Natural killer cell (primary cell): ENCODE measurements around the gene ANXA1. TPM values are rescaled to one million over a fixed set of nuclear protein-coding genes. Genes with fewer than 3 reads are reported as not detected.

Source experiments
- ATAC-seq, 3 donors: fragments of 150-1000 bp in 2 of 3; fragments of 200-7000 bp in 1 of 3; cut with Tn5 transposase; 1 replicate in 1 of 3; 2 replicates in 2 of 3; pipeline ENCODE4 v1.10.0; 2021; ENCODE audit warnings: mild to moderate bottlenecking in 2 of 3, moderate library complexity in 2 of 3
- DNase-seq, 2 donors: peaks; one replicate each; pipeline versions ENCODE4 v3.0.0 to v3.0.0-alpha.2; 2013 to 2021; ENCODE audit warnings: mixed read lengths in 1 of 2
- H3K27ac ChIP-seq: one replicate; pipeline ENCODE4 v1.5.1; 2013; ENCODE audit warnings: mild to moderate bottlenecking, low read length
- H3K27me3 ChIP-seq: one replicate; pipeline ENCODE4 v1.6.1; 2013; ENCODE audit warnings: low read length; ENCODE audit not compliant: control insufficient read depth, insufficient read depth
- H3K36me3 ChIP-seq: one replicate; pipeline ENCODE4 v1.6.1; 2013; ENCODE audit warnings: low read length; ENCODE audit not compliant: control insufficient read depth, insufficient read depth
- H3K4me1 ChIP-seq: one replicate; pipeline ENCODE4 v1.6.1; 2013; ENCODE audit warnings: low read length; ENCODE audit not compliant: control insufficient read depth, insufficient read depth
- H3K4me3 ChIP-seq: one replicate; pipeline ENCODE4 v1.5.1; 2013; ENCODE audit warnings: low read length
- H3K9me3 ChIP-seq: one replicate; pipeline ENCODE4 v1.6.1; 2013; ENCODE audit warnings: low read length; ENCODE audit not compliant: control insufficient read depth, insufficient read depth
- H3K27ac Mint-ChIP-seq, 2 donors: one replicate each; pipeline ENCODE4 v1.8.0; 2022; ENCODE audit warnings: mild to moderate bottlenecking in 2 of 2, mixed read lengths in 2 of 2, moderate library complexity in 1 of 2
- H3K27me3 Mint-ChIP-seq, 2 donors: one replicate each; pipeline ENCODE4 v1.8.0; 2022; ENCODE audit warnings: low read depth in 2 of 2, mixed read lengths in 2 of 2
- H3K36me3 Mint-ChIP-seq: one replicate; pipeline ENCODE4 v1.8.0; 2022; ENCODE audit warnings: mixed read lengths
- H3K4me1 Mint-ChIP-seq, 2 donors: one replicate each; pipeline ENCODE4 v1.8.0; 2022; ENCODE audit warnings: mixed read lengths in 2 of 2
- H3K4me3 Mint-ChIP-seq: one replicate; pipeline ENCODE4 v1.8.0; 2022; ENCODE audit warnings: mild to moderate bottlenecking, moderate library complexity, mixed read lengths
- H3K9me3 Mint-ChIP-seq, 2 donors: one replicate each; pipeline ENCODE4 v1.8.0; 2022; ENCODE audit warnings: mixed read lengths in 2 of 2
- CTCF ChIP-seq: fragments of 200-600 bp; IDR thresholded peaks from one replicate; pipeline ENCODE4 v1.8.0; 2022; ENCODE audit warnings: antibody characterized with exemption
- whole genome bisulfite sequencing: methylation state at CpG from one replicate; pipeline ENCODE4 v1.1.7; 2013; ENCODE audit warnings: missing lambda C conversion rate; ENCODE audit not compliant: insufficient coverage; 5-methylcytosine and 5-hydroxymethylcytosine counted together
- intact Hi-C: fragments of 100-400 bp; cut with micrococcal nuclease; formaldehyde crosslinking; loops from one replicate; pipeline ENCODE4 v1.14.2; 2022
- total RNA-seq, 4 donors: library from RNA; stranded (reverse); fragments of 120-200 nt in 1 of 4; gene quantifications; one replicate each; pipeline versions ENCODE4 v1.2.3 to v1.2.4, GENCODE V29; 2013 to 2022

Gene ANXA1
- total RNA-seq, 3 donors from 2014 or later (not counting 1 experiment from before 2014, with no cell fraction given): 362 to 1,065 (median 419) TPM

GRCh38 chr9:73116880-73117279 is 34.8 kb upstream of the ANXA1 start:
- Histone ChIP-seq H3K36me3 (no peaks in the 10 kb centered on the region), H3K9me3 (no peaks in the 10 kb centered on the region), H3K27ac (no peak overlapping the region), H3K4me1 (no peaks in the 10 kb centered on the region), H3K27me3 (no peaks in the 10 kb centered on the region), H3K4me3 (no peak overlapping the region)
- Mint-ChIP-seq H3K4me1 (no peaks in the 10 kb centered on the region), H3K4me3 (no peak overlapping the region), H3K36me3 (no peaks in the 10 kb centered on the region), H3K9me3 (no peaks in the 10 kb centered on the region), H3K27ac (no peak overlapping the region), H3K27me3 (peaks cover 0 to 3% of the 10 kb centered on the region in 2 donors)
- no peak for TF ChIP-seq CTCF
- no CpG with 5 or more reads among the region's 1 CpG for WGBS
- ATAC-seq (no peak), DNase-seq (no peak)
- intact Hi-C loops: no loop called here

GRCh38 chr9:73118286-73118685 is 33.4 kb upstream of the ANXA1 start:
- H3K27ac Mint-ChIP-seq: no peak overlapping the region
- no peak for DNase-seq
- H3K4me1 Mint-ChIP-seq: no peaks in the 10 kb centered on the region
- H3K27me3 ChIP-seq: no peaks in the 10 kb centered on the region
- no peaks in the 10 kb centered on the region for H3K4me1 ChIP-seq
- intact Hi-C loops: no loop called here
- no peak for ATAC-seq
- H3K27me3 Mint-ChIP-seq: peaks cover 0 to 3% of the 10 kb centered on the region in 2 donors
- H3K9me3 ChIP-seq: no peaks in the 10 kb centered on the region
- no peaks in the 10 kb centered on the region for H3K9me3 Mint-ChIP-seq
- H3K4me3 Mint-ChIP-seq: no peak overlapping the region
- no peak overlapping the region for H3K4me3 ChIP-seq
- H3K36me3 ChIP-seq: no peaks in the 10 kb centered on the region
- no peak for TF ChIP-seq CTCF
- H3K27ac ChIP-seq: no peak overlapping the region
- no peaks in the 10 kb centered on the region for H3K36me3 Mint-ChIP-seq

- no peaks in the 10 kb centered on the region for H3K36me3 ChIP-seq
- no peak overlapping the region for H3K27ac Mint-ChIP-seq
- H3K9me3 ChIP-seq: no peaks in the 10 kb centered on the region
- no peaks in the 10 kb centered on the region for H3K4me1 ChIP-seq
- H3K4me3 Mint-ChIP-seq: no peak overlapping the region
- DNase-seq: no peak
- H3K36me3 Mint-ChIP-seq: no peaks in the 10 kb centered on the region
- WGBS: 94% methylated on average over 4 of the region's 4 CpGs
- no peak overlapping the region for H3K27ac ChIP-seq
- no peak for ATAC-seq
- H3K4me1 Mint-ChIP-seq: no peaks in the 10 kb centered on the region
- H3K4me3 ChIP-seq: no peak overlapping the region
- H3K27me3 ChIP-seq: no peaks in the 10 kb centered on the region
- no peak for TF ChIP-seq CTCF
- H3K27me3 Mint-ChIP-seq: peaks cover 0 to 3% of the 10 kb centered on the region in 2 donors
- no peaks in the 10 kb centered on the region for H3K9me3 Mint-ChIP-seq
- intact Hi-C loops: no loop called here
Measured at GRCh38 chr9:73118898-73119554, 32.6 kb upstream of the ANXA1 start.

- Mint-ChIP-seq H3K4me1 (no peaks in the 10 kb centered on the region), H3K36me3 (no peaks in the 10 kb centered on the region), H3K27me3 (peaks cover 0 to 3% of the 10 kb centered on the region in 2 donors), H3K27ac (no peak overlapping the region), H3K4me3 (no peak overlapping the region), H3K9me3 (no peaks in the 10 kb centered on the region)
- WGBS: no CpG with 5 or more reads among the region's 1 CpG
- H3K36me3 ChIP-seq: no peaks in the 10 kb centered on the region
- no peak overlapping the region for H3K4me3 ChIP-seq
- H3K9me3 ChIP-seq: no peaks in the 10 kb centered on the region
- no peaks in the 10 kb centered on the region for H3K4me1 ChIP-seq
- DNase-seq: no peak
- no peak for TF ChIP-seq CTCF
- ATAC-seq: no peak
- H3K27ac ChIP-seq: no peak overlapping the region
- no peaks in the 10 kb centered on the region for H3K27me3 ChIP-seq
- intact Hi-C loops: no loop called here
Measured at GRCh38 chr9:73121375-73121935, 30.2 kb upstream of the ANXA1 start.
